NT2/D1 (cell line): ENCODE data around the gene SMPX.

Experiments used
- DNase-seq: peaks from one replicate; pipeline ENCODE4 v3.0.0-alpha.2; 2011; ENCODE audit warnings: low read depth, low spot score
- H3K27me3 ChIP-seq: 2 replicates; pipeline ENCODE4 v1.6.0; 2011; ENCODE audit warnings: mild to moderate bottlenecking; ENCODE audit not compliant: insufficient read length, insufficient read depth
- H3K36me3 ChIP-seq: 2 replicates; pipeline ENCODE4 v1.6.1; 2011; ENCODE audit warnings: mild to moderate bottlenecking, low read length, mixed read lengths; ENCODE audit not compliant: insufficient read depth, insufficient read length
- H3K4me1 ChIP-seq: 2 replicates; pipeline ENCODE4 v1.5.1; 2011; ENCODE audit not compliant: insufficient read depth, insufficient read length
- H3K4me3 ChIP-seq: 2 replicates; pipeline ENCODE4 v1.5.1; 2011; ENCODE audit warnings: low read depth; ENCODE audit not compliant: insufficient read length
- H3K9ac ChIP-seq: 2 replicates; pipeline ENCODE4 v1.6.0; 2011; ENCODE audit warnings: low read depth; ENCODE audit not compliant: insufficient read length
- H3K9me3 ChIP-seq: 2 replicates; pipeline ENCODE4 v1.5.1; 2011; ENCODE audit warnings: mild to moderate bottlenecking, low read length; ENCODE audit not compliant: insufficient read depth
- SUZ12 ChIP-seq: IDR thresholded peaks from 2 replicates; pipeline ENCODE4 v1.6.1; 2011; ENCODE audit not compliant: insufficient read length, insufficient read depth; ENCODE audit errors: extremely low read depth
- YY1 ChIP-seq: IDR thresholded peaks from 2 replicates; pipeline ENCODE4 v1.6.1; 2011; ENCODE audit not compliant: insufficient read length, insufficient read depth
- ZNF274 ChIP-seq: IDR thresholded peaks from 2 replicates; pipeline ENCODE4 v1.6.1; 2011; ENCODE audit warnings: mild to moderate bottlenecking, low read depth, low read length

SMPX gene

GRCh38 chrX:21723814-21724213 lies 34.1 kb downstream of the SMPX start:
- no peak overlapping the region for H3K4me3 ChIP-seq
- no peak for TF ChIP-seq SUZ12
- no peak for TF ChIP-seq ZNF274
- no peak for TF ChIP-seq YY1
- no peak for DNase-seq
- H3K36me3 ChIP-seq, result no peaks in the 10 kb centered on the region
- H3K9ac ChIP-seq, result no peak overlapping the region
- no peaks in the 10 kb centered on the region for H3K4me1 ChIP-seq
- H3K9me3 ChIP-seq, result no peaks in the 10 kb centered on the region
- H3K27me3 ChIP-seq, result no peaks in the 10 kb centered on the region

GRCh38 chrX:21723084-21723483 lies 34.8 kb downstream of the SMPX start:
- no peaks in the 10 kb centered on the region for H3K4me1 ChIP-seq
- H3K36me3 ChIP-seq, result no peaks in the 10 kb centered on the region
- DNase-seq, result no peak
- H3K9me3 ChIP-seq, result no peaks in the 10 kb centered on the region
- no peaks in the 10 kb centered on the region for H3K27me3 ChIP-seq
- H3K4me3 ChIP-seq, result no peak overlapping the region
- TF ChIP-seq SUZ12, result no peak
- no peak overlapping the region for H3K9ac ChIP-seq

- Histone ChIP-seq H3K4me3 (no peak overlapping the region), H3K36me3 (no peaks in the 10 kb centered on the region), H3K4me1 (no peaks in the 10 kb centered on the region), H3K9me3 (no peaks in the 10 kb centered on the region), H3K27me3 (no peaks in the 10 kb centered on the region), H3K9ac (no peak overlapping the region)
- TF ChIP-seq ZNF274 (no peak), YY1 (no peak), SUZ12 (no peak)
- no peak for DNase-seq
Observed at GRCh38 chrX:21721195-21721594, 36.7 kb downstream of the SMPX start.

- Histone ChIP-seq H3K36me3 (no peaks in the 10 kb centered on the region), H3K9ac (no peak overlapping the region), H3K4me3 (no peak overlapping the region), H3K27me3 (no peaks in the 10 kb centered on the region), H3K4me1 (no peaks in the 10 kb centered on the region), H3K9me3 (no peaks in the 10 kb centered on the region)
- TF ChIP-seq YY1 (no peak), ZNF274 (no peak), SUZ12 (no peak)
- no peak for DNase-seq
Observed at GRCh38 chrX:21718575-21718974, 39.3 kb downstream of the SMPX start.

- Histone ChIP-seq H3K27me3 (no peaks in the 10 kb centered on the region), H3K4me3 (no peak overlapping the region), H3K9ac (no peak overlapping the region), H3K36me3 (no peaks in the 10 kb centered on the region), H3K9me3 (no peaks in the 10 kb centered on the region), H3K4me1 (no peaks in the 10 kb centered on the region)
- DNase-seq, result no peak
- TF ChIP-seq ZNF274 (no peak), YY1 (no peak), SUZ12 (no peak)
Observed at GRCh38 chrX:21717802-21718201, 40.1 kb downstream of the SMPX start.

GRCh38 chrX:21715825-21716224 lies 42.1 kb downstream of the SMPX start:
- H3K9me3 ChIP-seq, result no peaks in the 10 kb centered on the region

GRCh38 chrX:21715337-21715736 lies 42.6 kb downstream of the SMPX start:
- Histone ChIP-seq H3K27me3 (no peaks in the 10 kb centered on the region), H3K4me3 (no peak overlapping the region), H3K9ac (no peak overlapping the region), H3K4me1 (no peaks in the 10 kb centered on the region), H3K36me3 (no peaks in the 10 kb centered on the region), H3K9me3 (no peaks in the 10 kb centered on the region)
- no peak for TF ChIP-seq YY1
- no peak for TF ChIP-seq SUZ12
- no peak for TF ChIP-seq ZNF274
- DNase-seq, result no peak

More at GRCh38 chrX:21715825-21716224, 42.1 kb downstream of the SMPX start:
- no peak for DNase-seq
- TF ChIP-seq ZNF274 (no peak), SUZ12 (no peak), YY1 (no peak)
- no peaks in the 10 kb centered on the region for H3K27me3 ChIP-seq
- no peaks in the 10 kb centered on the region for H3K4me1 ChIP-seq
- no peak overlapping the region for H3K4me3 ChIP-seq
- no peaks in the 10 kb centered on the region for H3K36me3 ChIP-seq
- no peak overlapping the region for H3K9ac ChIP-seq

- H3K27me3 ChIP-seq, result no peaks in the 10 kb centered on the region
- no peaks in the 10 kb centered on the region for H3K9me3 ChIP-seq
- H3K36me3 ChIP-seq, result no peaks in the 10 kb centered on the region
- no peak overlapping the region for H3K9ac ChIP-seq
- no peak for TF ChIP-seq YY1
- no peak for TF ChIP-seq SUZ12
- no peak for TF ChIP-seq ZNF274
- DNase-seq, result no peak
- H3K4me1 ChIP-seq, result no peaks in the 10 kb centered on the region
- H3K4me3 ChIP-seq, result no peak overlapping the region
Observed at GRCh38 chrX:21711848-21712197, 46.1 kb downstream of the SMPX start.
